Measurements from ENCODE around the gene MEIS2. TPM values are rescaled to one million over a fixed set of nuclear protein-coding genes. Genes with fewer than 3 reads are reported as not detected.

MEIS2 gene
- total RNA-seq, 1 experiment from 2014 or later: 17.5 TPM

GRCh38 chr15:36970522-36970921, 129.8 kb downstream of the MEIS2 start:
- TF ChIP-seq EZH2 (IDR thresholded peaks at IDR 0.05; ENCODE audit: low read length, unreplicated experiment): no peak
- TF ChIP-seq EZH2phosphoT487 (IDR thresholded peaks at IDR 0.05; ENCODE audit: borderline replicate concordance, low read length): no peak
- no peak for TF ChIP-seq CTCF (conservative IDR thresholded peaks at IDR 0.05; ENCODE audit: low read depth, low read length)

GRCh38 chr15:36967929-36968328, 132.4 kb downstream of the MEIS2 start:
- Histone ChIP-seq H3K27me3 (ENCODE audit: low read length) (no peaks in the 10 kb centered on the region), H3K4me3 (ENCODE audit: low read length) (no peak overlapping the region), H2AFZ (ENCODE audit: low read length) (no peak overlapping the region), H3K9me3 (ENCODE audit: low read length) (no peaks in the 10 kb centered on the region), H4K20me1 (ENCODE audit: low read length) (no peaks in the 10 kb centered on the region), H3K4me1 (ENCODE audit: insufficient read depth, low read length) (no peaks in the 10 kb centered on the region), H3K79me2 (ENCODE audit: low read length) (no peaks in the 10 kb centered on the region), H3K27ac (ENCODE audit: low read length) (no peak overlapping the region), H3K9ac (ENCODE audit: low read length) (no peak overlapping the region), H3K4me2 (ENCODE audit: low read length) (no peak overlapping the region), H3K36me3 (ENCODE audit: low read depth, low read length) (no peaks in the 10 kb centered on the region), H3F3A (ENCODE audit: low read length, unreplicated experiment) (no peaks in the 10 kb centered on the region), H3K9me2 (replicated peaks; ENCODE audit: low read length) (no peaks in the 10 kb centered on the region)
- POLR2A ChIA-PET (ENCODE audit: unreplicated experiment): no interaction called here
- TF ChIP-seq EZH2phosphoT487 (IDR thresholded peaks at IDR 0.05; ENCODE audit: borderline replicate concordance, low read length): no peak
- CTCF ChIA-PET: no interaction called here
- intact Hi-C loops (cut with micrococcal nuclease): no loop called here
- no peak for DNase-seq
- no peak for ATAC-seq
- BruUV-seq (replicated peaks): no TSS peak

More at GRCh38 chr15:36970522-36970921, 129.8 kb downstream of the MEIS2 start:
- Histone ChIP-seq H3K36me3 (ENCODE audit: low read depth, low read length) (no peaks in the 10 kb centered on the region), H3K9me2 (replicated peaks; ENCODE audit: low read length) (no peaks in the 10 kb centered on the region), H3K79me2 (ENCODE audit: low read length) (no peaks in the 10 kb centered on the region), H4K20me1 (ENCODE audit: low read length) (no peaks in the 10 kb centered on the region), H3K4me2 (ENCODE audit: low read length) (no peak overlapping the region), H3K27ac (ENCODE audit: low read length) (no peak overlapping the region), H3K9me3 (ENCODE audit: low read length) (no peaks in the 10 kb centered on the region), H3K9ac (ENCODE audit: low read length) (no peak overlapping the region), H3K27me3 (ENCODE audit: low read length) (no peaks in the 10 kb centered on the region), H2AFZ (ENCODE audit: low read length) (no peak overlapping the region), H3K4me1 (ENCODE audit: insufficient read depth, low read length) (no peaks in the 10 kb centered on the region), H3K4me3 (ENCODE audit: low read length) (no peak overlapping the region), H3F3A (ENCODE audit: low read length, unreplicated experiment) (no peaks in the 10 kb centered on the region)
- intact Hi-C loops (cut with micrococcal nuclease): loop anchor here (10.0 kb wide), 1 partner anchor 124 kb away; no protein-coding TSS in a partner anchor
- ChIA-PET CTCF (interaction anchor here (0.5 kb wide), 1 partner anchor 487 kb away, joined by 3 read pairs; no protein-coding TSS in a partner anchor), POLR2A (ENCODE audit: unreplicated experiment) (no interaction called here)
- ATAC-seq: no peak
- no TSS peak for BruUV-seq (replicated peaks)
- peak; percentile 5 for DNase-seq

- Histone ChIP-seq H3K9ac (ENCODE audit: low read length) (no peak overlapping the region), H3K9me3 (ENCODE audit: low read length) (no peaks in the 10 kb centered on the region), H2AFZ (ENCODE audit: low read length) (no peak overlapping the region), H3K27ac (ENCODE audit: low read length) (no peak overlapping the region), H3K79me2 (ENCODE audit: low read length) (no peaks in the 10 kb centered on the region), H3K4me2 (ENCODE audit: low read length) (no peak overlapping the region), H3K27me3 (ENCODE audit: low read length) (no peaks in the 10 kb centered on the region), H3K9me2 (replicated peaks; ENCODE audit: low read length) (no peaks in the 10 kb centered on the region), H3K36me3 (ENCODE audit: low read depth, low read length) (no peaks in the 10 kb centered on the region), H3K4me1 (ENCODE audit: insufficient read depth, low read length) (no peaks in the 10 kb centered on the region), H3K4me3 (ENCODE audit: low read length) (no peak overlapping the region), H3F3A (ENCODE audit: low read length, unreplicated experiment) (no peaks in the 10 kb centered on the region), H4K20me1 (ENCODE audit: low read length) (no peaks in the 10 kb centered on the region)
- CTCF ChIA-PET: no interaction called here
- ATAC-seq: no peak
- POLR2A ChIA-PET (ENCODE audit: unreplicated experiment): no interaction called here
- no peak for DNase-seq
- no TSS peak for BruUV-seq (replicated peaks)
- TF ChIP-seq EZH2phosphoT487 (IDR thresholded peaks at IDR 0.05; ENCODE audit: borderline replicate concordance, low read length) (no peak), EZH2 (IDR thresholded peaks at IDR 0.05; ENCODE audit: low read length, unreplicated experiment) (no peak), CTCF (conservative IDR thresholded peaks at IDR 0.05; ENCODE audit: low read depth, low read length) (no peak)
- intact Hi-C loops (cut with micrococcal nuclease): no loop called here
Observed at GRCh38 chr15:36966708-36967107, 133.6 kb downstream of the MEIS2 start.
